ENCODE results near the gene PRH2. TPM values are rescaled to one million over a fixed set of nuclear protein-coding genes. Genes with fewer than 3 reads are reported as not detected.

PRH2 gene
- total and polyA plus RNA-seq, 2 donors (not counting 3 experiments of a cell fraction or from before 2014, with no cell fraction given): not detected

GRCh38 chr12:10956085-10956484 lies 27.0 kb downstream of the PRH2 start:
- ChIA-PET CTCF (no interaction called here), POLR2A (no interaction called here)
- TF ChIP-seq EZH2 (IDR thresholded peaks at IDR 0.05; ENCODE audit: borderline replicate concordance, low read depth, low read length, severe bottlenecking) (no peak), MYC (IDR thresholded peaks at IDR 0.05; ENCODE audit: low read depth, low read length) (no peak), POLR2AphosphoS5 (IDR thresholded peaks at IDR 0.05; ENCODE audit: insufficient read depth, low read depth, low read length) (no peak), JUN (IDR thresholded peaks at IDR 0.05; ENCODE audit: borderline replicate concordance, insufficient read depth, insufficient read length, low read depth) (no peak), GATA2 (IDR thresholded peaks at IDR 0.05; ENCODE audit: insufficient read depth, insufficient read length, low read depth, low read length) (no peak)
- TF ChIP-seq, protein P1, sequence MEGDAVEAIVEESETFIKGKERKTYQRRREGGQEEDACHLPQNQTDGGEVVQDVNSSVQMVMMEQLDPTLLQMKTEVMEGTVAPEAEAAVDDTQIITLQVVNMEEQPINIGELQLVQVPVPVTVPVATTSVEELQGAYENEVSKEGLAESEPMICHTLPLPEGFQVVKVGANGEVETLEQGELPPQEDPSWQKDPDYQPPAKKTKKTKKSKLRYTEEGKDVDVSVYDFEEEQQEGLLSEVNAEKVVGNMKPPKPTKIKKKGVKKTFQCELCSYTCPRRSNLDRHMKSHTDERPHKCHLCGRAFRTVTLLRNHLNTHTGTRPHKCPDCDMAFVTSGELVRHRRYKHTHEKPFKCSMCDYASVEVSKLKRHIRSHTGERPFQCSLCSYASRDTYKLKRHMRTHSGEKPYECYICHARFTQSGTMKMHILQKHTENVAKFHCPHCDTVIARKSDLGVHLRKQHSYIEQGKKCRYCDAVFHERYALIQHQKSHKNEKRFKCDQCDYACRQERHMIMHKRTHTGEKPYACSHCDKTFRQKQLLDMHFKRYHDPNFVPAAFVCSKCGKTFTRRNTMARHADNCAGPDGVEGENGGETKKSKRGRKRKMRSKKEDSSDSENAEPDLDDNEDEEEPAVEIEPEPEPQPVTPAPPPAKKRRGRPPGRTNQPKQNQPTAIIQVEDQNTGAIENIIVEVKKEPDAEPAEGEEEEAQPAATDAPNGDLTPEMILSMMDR (IDR thresholded peaks at IDR 0.05; ENCODE audit: extremely low read depth in 1 of 2, insufficient read depth in 1 of 2, low read depth in 1 of 2, low read length in 2 of 2): no peak
- DNase-seq (ENCODE audit: low read depth, low spot score) (no peak), FAIRE-seq (no peak)
- no peak overlapping the region for H3K4me3 ChIP-seq (replicated peaks in 1 of 3; ENCODE audit: insufficient read depth in 1 of 3, low read depth in 1 of 3, low read length in 3 of 3)
- dilution Hi-C loops (cut with MboI; ENCODE audit: extremely low pct_ligation_motif_present, low sequenced_read_pairs): no loop called here
- intact Hi-C loops (cut with micrococcal nuclease): no loop called here
- H3K27ac ChIP-seq (ENCODE audit: insufficient read depth, low read depth, low read length): no peak overlapping the region
- H3K79me2 ChIP-seq (ENCODE audit: control insufficient read depth, insufficient read depth, low read length): no peaks in the 10 kb centered on the region
- H3K4me2 ChIP-seq (ENCODE audit: insufficient read depth, low read length): no peak overlapping the region
- no peaks in the 10 kb centered on the region for H3K36me3 ChIP-seq (ENCODE audit: control insufficient read depth in 2 of 2, extremely low read depth in 1 of 2, insufficient read depth in 2 of 2, low read length in 2 of 2)
- no peaks in the 10 kb centered on the region for H3K9me3 ChIP-seq (replicated peaks; ENCODE audit: control insufficient read depth, insufficient read depth, low read length)
- no peaks in the 10 kb centered on the region for H3K27me3 ChIP-seq (ENCODE audit: control insufficient read depth in 2 of 2, insufficient read depth in 2 of 2, low read length in 2 of 2)
- no peaks in the 10 kb centered on the region for H3K9me1 ChIP-seq (replicated peaks; ENCODE audit: control insufficient read depth, extremely low read depth, insufficient read depth, low read length)
- no peaks in the 10 kb centered on the region for H3K4me1 ChIP-seq (ENCODE audit: control insufficient read depth, extremely low read depth, insufficient read depth, low read length)
- no peak overlapping the region for H3K9ac ChIP-seq (replicated peaks; ENCODE audit: extremely low read depth, insufficient read depth, low read length)
- H2AFZ ChIP-seq (ENCODE audit: low read depth, low read length): no peak overlapping the region
- no peaks in the 10 kb centered on the region for H4K20me1 ChIP-seq (replicated peaks; ENCODE audit: control insufficient read depth, extremely low read depth, insufficient read depth, low read length)
- BruUV-seq (replicated peaks): no TSS peak

GRCh38 chr12:10957741-10958140 lies 28.7 kb downstream of the PRH2 start:
- H3K27me3 ChIP-seq (ENCODE audit: control insufficient read depth in 2 of 2, insufficient read depth in 2 of 2, low read length in 2 of 2): no peaks in the 10 kb centered on the region
- intact Hi-C loops (cut with micrococcal nuclease) (loop anchor here (2.0 kb wide), 1 partner anchor 241 kb away; no protein-coding TSS in a partner anchor), dilution Hi-C loops (cut with MboI; ENCODE audit: extremely low pct_ligation_motif_present, low sequenced_read_pairs) (no loop called here)
- no peak overlapping the region for H3K9ac ChIP-seq (replicated peaks; ENCODE audit: extremely low read depth, insufficient read depth, low read length)
- TF ChIP-seq POLR2AphosphoS5 (IDR thresholded peaks at IDR 0.05; ENCODE audit: insufficient read depth, low read depth, low read length) (no peak), JUN (IDR thresholded peaks at IDR 0.05; ENCODE audit: borderline replicate concordance, insufficient read depth, insufficient read length, low read depth) (no peak), POLR2A (IDR thresholded peaks at IDR 0.05; ENCODE audit: low read depth, low read length) (no peak), FOS (IDR thresholded peaks at IDR 0.05; ENCODE audit: borderline replicate concordance, insufficient read depth, low read length) (no peak), GATA2 (IDR thresholded peaks at IDR 0.05; ENCODE audit: insufficient read depth, insufficient read length, low read depth, low read length) (peak; percentile 9)
- TF ChIP-seq, protein P1 (IDR thresholded peaks at IDR 0.05; ENCODE audit: extremely low read depth in 1 of 2, insufficient read depth in 1 of 2, low read depth in 1 of 2, low read length in 2 of 2): no peak
- CTCF ChIA-PET: no interaction called here
- no TSS peak for BruUV-seq (replicated peaks)
- no peak for FAIRE-seq
- DNase-seq (ENCODE audit: low read depth, low spot score): no peak
- H3K79me2 ChIP-seq (ENCODE audit: control insufficient read depth, insufficient read depth, low read length): no peaks in the 10 kb centered on the region
- no peak overlapping the region for H3K27ac ChIP-seq (ENCODE audit: insufficient read depth, low read depth, low read length)
- H3K36me3 ChIP-seq (ENCODE audit: control insufficient read depth in 2 of 2, extremely low read depth in 1 of 2, insufficient read depth in 2 of 2, low read length in 2 of 2): no peaks in the 10 kb centered on the region
- no peak overlapping the region for H2AFZ ChIP-seq (ENCODE audit: low read depth, low read length)
- H3K4me2 ChIP-seq (ENCODE audit: insufficient read depth, low read length): no peak overlapping the region
- no peaks in the 10 kb centered on the region for H3K4me1 ChIP-seq (ENCODE audit: control insufficient read depth, extremely low read depth, insufficient read depth, low read length)
- no peaks in the 10 kb centered on the region for H3K9me1 ChIP-seq (replicated peaks; ENCODE audit: control insufficient read depth, extremely low read depth, insufficient read depth, low read length)
- H4K20me1 ChIP-seq (replicated peaks; ENCODE audit: control insufficient read depth, extremely low read depth, insufficient read depth, low read length): no peaks in the 10 kb centered on the region
- H3K4me3 ChIP-seq (replicated peaks in 1 of 3; ENCODE audit: insufficient read depth in 1 of 3, low read depth in 1 of 3, low read length in 3 of 3): no peak overlapping the region
- POLR2A ChIA-PET: no interaction called here
- H3K9me3 ChIP-seq (replicated peaks; ENCODE audit: control insufficient read depth, insufficient read depth, low read length): no peaks in the 10 kb centered on the region

All from endothelial cell of umbilical vein (primary cell).